NCI-H1092 (cell line): Measurements from ENCODE around the gene MEAF6.

Source experiments
- DNase-seq: peaks from one replicate; lab custom pipeline; 2025; lab: John Stamatoyannopoulos, UW

MEAF6 gene

GRCh38 chr1:37485902-37486679 lies 28.5 kb downstream of the MEAF6 start:
- DNase-seq: no peak

- DNase-seq: no peak
These were observed 30.1 kb downstream of the MEAF6 start for GRCh38 chr1:37484325-37485051.

GRCh38 chr1:37483785-37484184 lies 30.8 kb downstream of the MEAF6 start:
- no peak for DNase-seq

- no peak for DNase-seq
These were observed 31.5 kb downstream of the MEAF6 start for GRCh38 chr1:37482796-37483744.

GRCh38 chr1:37482004-37482785 lies 32.4 kb downstream of the MEAF6 start:
- no peak for DNase-seq

- DNase-seq: no peak
These were observed 33.1 kb downstream of the MEAF6 start for GRCh38 chr1:37481289-37482003.

GRCh38 chr1:37480581-37481288 lies 33.8 kb downstream of the MEAF6 start:
- no peak for DNase-seq

- DNase-seq: no peak
These were observed 34.5 kb downstream of the MEAF6 start for GRCh38 chr1:37480125-37480466.

GRCh38 chr1:37479255-37480124 lies 35.1 kb downstream of the MEAF6 start:
- DNase-seq: no peak

GRCh38 chr1:37478890-37479254 lies 35.7 kb downstream of the MEAF6 start:
- no peak for DNase-seq

GRCh38 chr1:37478451-37478881 lies 36.1 kb downstream of the MEAF6 start:
- no peak for DNase-seq

GRCh38 chr1:37477946-37478345 lies 36.6 kb downstream of the MEAF6 start:
- no peak for DNase-seq

- DNase-seq: no peak
These were observed 37.2 kb downstream of the MEAF6 start for GRCh38 chr1:37477198-37477931.

GRCh38 chr1:37476460-37477197 lies 37.9 kb downstream of the MEAF6 start:
- DNase-seq: no peak

- DNase-seq: no peak
These were observed 38.5 kb downstream of the MEAF6 start for GRCh38 chr1:37476087-37476452.

- no peak for DNase-seq
These were observed 39.0 kb downstream of the MEAF6 start for GRCh38 chr1:37475380-37476086.

GRCh38 chr1:37474697-37475379 lies 39.7 kb downstream of the MEAF6 start:
- DNase-seq: no peak
